K562 (cell line): ENCODE measurements around the gene CAPN8. TPM values are rescaled to one million over a fixed set of nuclear protein-coding genes. Genes with fewer than 3 reads are reported as not detected.
A peak's percentile ranks its signal among the peaks of the same experiment; 100 is the strongest.

Experiments
- ATAC-seq: fragments of 200-7000 bp; cut with Tn5 transposase; 3 replicates; pipeline ENCODE4 v1.9.1; 2020; ENCODE audit warnings: moderate library complexity
- BruUV-seq: library from RNA; stranded (reverse); fragments of 400-500 nt; replicated peaks from 2 replicates; lab custom pipeline; 2021; lab: Mats Ljungman, UMichigan
- CTCF ChIA-PET: fragments of 300-600 bp; formaldehyde crosslinking; extraction: SDS; loops from one replicate; lab custom pipeline; 2021; ENCODE audit warnings: low intra/inter-chr PET ratio; lab: Yijun Ruan, JAX
- POLR2A ChIA-PET: fragments of 300-600, 350-650 bp; sonication (Branson Sonifier 250); formaldehyde crosslinking; extraction: SDS; loops from one replicate; lab custom pipeline; 2021; ENCODE audit warnings: antibody characterized with exemption, inconsistent platforms; lab: Yijun Ruan, JAX
- DNase-seq, 4 experiments: peaks; one replicate each; pipeline versions ENCODE4 v3.0.0 to v3.0.0-alpha.2; 2011 to 2018; ENCODE audit warnings: low spot score in 3 of 4, mixed read lengths in 3 of 4; ENCODE audit errors: extremely low read depth in 1 of 4
- FAIRE-seq: peaks from 2 replicates; lab custom pipeline; 2011; peaks lifted over from hg19 to GRCh38; lab: Jason Lieb, UNC
- H2AFZ ChIP-seq: 2 replicates; pipeline ENCODE4 v1.6.0; 2011; ENCODE audit warnings: low read depth, low read length, control low read depth, inconsistent platforms
- H3K27ac ChIP-seq: fragments of 200-600 bp; 3 replicates; pipeline ENCODE4 v1.8.0; 2011; ENCODE audit warnings: low read depth, mild to moderate bottlenecking, control low read depth, inconsistent platforms, low read length, moderate library complexity, mixed read lengths; ENCODE audit errors: extremely low read depth
- H3K27me3 ChIP-seq, 2 experiments: fragments of 300-600 bp in 1 of 2; 2 replicates in 1 of 2; 3 replicates in 1 of 2; pipeline versions ENCODE4 v1.6.0 to v1.8.0; 2011; ENCODE audit warnings: inconsistent platforms in 2 of 2, low read length in 2 of 2, mild to moderate bottlenecking in 1 of 2, mixed read lengths in 1 of 2, moderate library complexity in 1 of 2; ENCODE audit not compliant: control insufficient read depth in 2 of 2, insufficient read depth in 2 of 2
- H3K36me3 ChIP-seq: fragments of 300-600 bp; 3 replicates; pipeline ENCODE4 v1.8.0; 2011; ENCODE audit warnings: mild to moderate bottlenecking, low read length, inconsistent platforms; ENCODE audit not compliant: control insufficient read depth, insufficient read depth
- H3K4me1 ChIP-seq, 2 experiments: fragments of 200-600 bp in 1 of 2; replicated peaks in 1 of 2; 2 replicates in 1 of 2; 3 replicates in 1 of 2; pipeline versions ENCODE4 v1.5.1 to v1.8.0; 2011; ENCODE audit warnings: inconsistent platforms in 2 of 2, low read length in 2 of 2, mild to moderate bottlenecking in 1 of 2, mixed read lengths in 1 of 2, moderate library complexity in 1 of 2; ENCODE audit not compliant: control insufficient read depth in 2 of 2, insufficient read depth in 2 of 2
- H3K4me2 ChIP-seq: 2 replicates; pipeline ENCODE4 v1.6.1; 2011; ENCODE audit warnings: low read length, control low read depth, inconsistent platforms, mixed read lengths; ENCODE audit not compliant: insufficient read depth
- H3K4me3 ChIP-seq: fragments of 200-600 bp; sonication (generic), shearing (Covaris generic); 2 replicates; pipeline ENCODE4 v1.5.1; 2016; ENCODE audit warnings: control low read depth, inconsistent platforms
- H3K79me2 ChIP-seq: fragments of 200-600 bp; 3 replicates; pipeline ENCODE4 v1.8.0; 2011; ENCODE audit warnings: low read length, inconsistent platforms; ENCODE audit not compliant: control insufficient read depth, insufficient read depth
- H3K9ac ChIP-seq, 2 experiments: 2 replicates each; pipeline versions ENCODE4 v1.6.0 to v1.6.1; 2011; ENCODE audit warnings: low read depth in 2 of 2, low read length in 2 of 2, control low read depth in 1 of 2, inconsistent platforms in 1 of 2, mild to moderate bottlenecking in 1 of 2, mixed read lengths in 1 of 2; ENCODE audit not compliant: insufficient read depth in 1 of 2
- H3K9me1 ChIP-seq: one replicate; pipeline ENCODE4 v1.6.0; 2011; ENCODE audit warnings: inconsistent platforms, mild to moderate bottlenecking, low read length, moderate library complexity; ENCODE audit not compliant: control insufficient read depth, insufficient read depth
- H3K9me3 ChIP-seq: replicated peaks from 2 replicates; pipeline ENCODE4 v1.5.1; 2011; ENCODE audit warnings: low read depth, low read length, inconsistent platforms; ENCODE audit not compliant: control insufficient read depth, insufficient read depth
- H4K20me1 ChIP-seq: replicated peaks from 2 replicates; pipeline ENCODE4 v1.6.1; 2011; ENCODE audit warnings: low read length, inconsistent platforms, mixed read lengths; ENCODE audit not compliant: control insufficient read depth, insufficient read depth
- NELFE ChIP-seq: IDR thresholded peaks from 2 replicates; pipeline ENCODE4 v1.6.1; 2011; ENCODE audit warnings: mild to moderate bottlenecking; ENCODE audit not compliant: insufficient read depth, insufficient read length
- POLR3A ChIP-seq: IDR thresholded peaks from 2 replicates; pipeline ENCODE4 v1.6.1; 2011; ENCODE audit warnings: borderline replicate concordance, mild to moderate bottlenecking, moderate library complexity; ENCODE audit not compliant: insufficient read length, insufficient read depth; ENCODE audit errors: extremely low read depth
- RB1 ChIP-seq: fragments of 450-650 bp; IDR thresholded peaks from 2 replicates; pipeline ENCODE4 v1.6.1; 2017; ENCODE audit warnings: low read depth, mild to moderate bottlenecking
- SLC30A9 ChIP-seq: fragments of 250-450 bp; sonication (Bioruptor Pico); IDR thresholded peaks from 2 replicates; pipeline ENCODE4 v1.8.0; 2022; ENCODE audit warnings: mild to moderate bottlenecking, moderate library complexity
- ZBTB17 ChIP-seq: fragments of 450-650 bp; formaldehyde crosslinking; IDR thresholded peaks from 2 replicates; pipeline ENCODE4 v1.4.0; 2020; ENCODE audit warnings: mild to moderate bottlenecking
- ZC3H11A ChIP-seq: IDR thresholded peaks from 2 replicates; pipeline ENCODE4 v1.6.1; 2012; ENCODE audit warnings: low read depth, low read length, improper control_type of control experiment
- ZNF143 ChIP-seq: sonication (generic); formaldehyde crosslinking; IDR thresholded peaks from 2 replicates; pipeline ENCODE4 v1.9.0; 2022; ENCODE audit warnings: mild to moderate bottlenecking, missing genetic modification reagents
- WGBS: fragments of 100-300 bp; shearing (Covaris generic); methylation state at CpG from one replicate; pipeline ENCODE4 v1.1.6; 2016; ENCODE audit warnings: low coverage, mixed read lengths; ENCODE audit not compliant: insufficient coverage; ENCODE audit errors: missing lambda C conversion rate; 5-methylcytosine and 5-hydroxymethylcytosine counted together
- in situ Hi-C: fragments of 300-500 bp; cut with MboI; formaldehyde crosslinking; loops from 4 replicates; pipeline ENCODE4 v1.15.0; 2018; ENCODE audit warnings: inconsistent platforms, mixed read lengths
- intact Hi-C: fragments of 100-400 bp; cut with micrococcal nuclease; formaldehyde crosslinking; loops from 2 replicates; pipeline ENCODE4 v1.14.2; 2022
- polyA plus RNA-seq, 8 experiments: library from polyadenylated mRNA; depleted of rRNA in 4 of 8; stranded (reverse) in 5 of 8; unstranded in 3 of 8; fragments of >200 nt; fragmentation: Nextera tagmentation in 2 of 8; fragmentation: Illumina TruSeq in 1 of 8; extraction: Ambion mirVana in 2 of 8; extraction: Trizol in 1 of 8; gene quantifications; 2 replicates each; pipeline versions ENCODE4 v1.2.1 to v1.2.3, GENCODE V29; 2011 to 2014; ENCODE audit warnings: inconsistent platforms in 1 of 8, missing spikeins in 1 of 8
- total RNA-seq, 7 experiments: library from RNA; depleted of rRNA in 6 of 7; stranded (reverse); fragments of >200 nt in 6 of 7; fragmentation: Illumina TruSeq in 2 of 7; extraction: Trizol in 2 of 7; gene quantifications; 2 replicates each; pipeline versions ENCODE4 v1.2.1 to v1.2.3, GENCODE V29; 2011 to 2021; ENCODE audit warnings: low replicate concordance in 1 of 7
- TF ChIP-seq, protein P1 (sequence below): fragments of 250-450 bp; sonication (Bioruptor Pico); IDR thresholded peaks from 2 replicates; pipeline ENCODE4 v1.5.0; 2021
- TF ChIP-seq, protein P2 (sequence below): fragments of 250-450 bp; sonication (Bioruptor Pico); IDR thresholded peaks from 2 replicates; pipeline ENCODE4 v1.9.0; 2021; ENCODE audit warnings: mild to moderate bottlenecking

CAPN8 gene
- total and polyA plus RNA-seq, 9 of the 15 experiments (the other 6 are each of a cell fraction or from before 2014, with no cell fraction given) = 0.06 TPM; not detected in 8

DNA sequence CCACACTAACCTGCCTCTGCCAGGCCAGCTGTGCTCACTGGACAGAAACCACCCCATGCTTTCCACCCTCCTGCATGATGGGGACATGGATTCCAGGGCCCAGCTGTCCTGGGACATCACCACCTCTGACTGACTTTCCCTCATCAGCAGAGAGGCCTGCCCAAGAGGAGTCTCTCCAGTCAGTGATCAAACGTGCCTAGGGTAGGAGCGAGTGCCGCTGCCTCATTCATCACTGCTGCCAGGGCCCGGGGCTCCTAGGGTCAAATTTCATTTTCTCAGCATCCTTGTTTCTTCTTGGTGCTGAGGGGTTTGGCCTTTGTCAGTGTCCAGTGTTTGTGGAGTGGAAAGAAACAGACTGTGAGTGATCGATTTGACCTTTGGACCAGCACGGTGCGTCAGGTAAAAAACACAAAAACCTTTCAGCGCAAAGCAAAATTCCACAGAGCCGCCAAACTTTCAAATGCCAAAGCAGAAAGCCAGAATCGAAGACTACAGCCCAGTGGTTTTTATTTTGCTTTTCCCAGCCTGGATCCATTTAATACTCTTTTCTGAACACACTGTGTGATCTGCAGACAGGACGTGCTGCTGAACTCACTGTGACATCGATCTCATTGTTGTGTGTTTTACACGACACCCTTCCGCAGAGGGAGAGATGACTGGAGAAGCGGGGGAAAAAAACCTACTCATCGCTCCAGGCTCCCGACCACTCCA, 43.2 kb downstream of the CAPN8 start:
- no TSS peak for BruUV-seq
- ChIA-PET CTCF (no interaction called here), POLR2A (no interaction called here)
- in situ Hi-C loops = no loop called here
- Histone ChIP-seq H3K9me3 (no peaks in the 10 kb centered on the region), H2AFZ (no peak overlapping the region), H3K4me3 (no peak overlapping the region), H3K4me1 (no peaks in the 10 kb centered on the region; a peak in 1 of 5 replicates), H3K79me2 (no peaks in the 10 kb centered on the region), H3K4me2 (no peak overlapping the region), H3K36me3 (no peaks in the 10 kb centered on the region), H3K9me1 (no peaks in the 10 kb centered on the region), H3K9ac (no peak overlapping the region), H3K27me3 (peaks cover 38 to 53% of the 10 kb centered on the region in 2 experiments; a peak in 4 of 5 replicates), H4K20me1 (no peaks in the 10 kb centered on the region), H3K27ac (no peak overlapping the region)
- 2% methylated on average over 17 of the region's 17 CpGs for WGBS
- FAIRE-seq (peak; percentile 52), DNase-seq (no peak), ATAC-seq (no peak)
- TF ChIP-seq ZBTB17 (no peak), RB1 (no peak), ZNF143 (CRISPR knock-in tag) (no peak), NELFE (no peak), POLR3A (no peak), ZC3H11A (no peak), SLC30A9 (no peak)
- TF ChIP-seq, protein P1, sequence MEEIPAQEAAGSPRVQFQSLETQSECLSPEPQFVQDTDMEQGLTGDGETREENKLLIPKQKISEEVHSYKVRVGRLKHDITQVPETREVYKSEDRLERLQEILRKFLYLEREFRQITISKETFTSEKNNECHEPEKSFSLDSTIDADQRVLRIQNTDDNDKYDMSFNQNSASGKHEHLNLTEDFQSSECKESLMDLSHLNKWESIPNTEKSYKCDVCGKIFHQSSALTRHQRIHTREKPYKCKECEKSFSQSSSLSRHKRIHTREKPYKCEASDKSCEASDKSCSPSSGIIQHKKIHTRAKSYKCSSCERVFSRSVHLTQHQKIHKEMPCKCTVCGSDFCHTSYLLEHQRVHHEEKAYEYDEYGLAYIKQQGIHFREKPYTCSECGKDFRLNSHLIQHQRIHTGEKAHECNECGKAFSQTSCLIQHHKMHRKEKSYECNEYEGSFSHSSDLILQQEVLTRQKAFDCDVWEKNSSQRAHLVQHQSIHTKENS = no peak
- TF ChIP-seq, protein P2, sequence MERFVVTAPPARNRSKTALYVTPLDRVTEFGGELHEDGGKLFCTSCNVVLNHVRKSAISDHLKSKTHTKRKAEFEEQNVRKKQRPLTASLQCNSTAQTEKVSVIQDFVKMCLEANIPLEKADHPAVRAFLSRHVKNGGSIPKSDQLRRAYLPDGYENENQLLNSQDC (CRISPR knock-in tag) = no peak
- intact Hi-C loops = no loop called here
